Activated CD4-positive, alpha-beta T cell treated with anti-CD3 and anti-CD28 coated beads, Interleukin-2, Interleukin-4, amounts not matched to agents 100 ng/mL and 50 ng/mL, durations not matched to agents 16 hours and 8 hours (primary cell): ENCODE results near the gene RHEBL1.
A peak's percentile ranks its signal among the peaks of the same experiment; 100 is the strongest.

Experiments used
- DNase-seq: peaks from one replicate; pipeline ENCODE4 v3.0.0-alpha.2; 2020; ENCODE audit warnings: low spot score

Gene RHEBL1

DNA sequence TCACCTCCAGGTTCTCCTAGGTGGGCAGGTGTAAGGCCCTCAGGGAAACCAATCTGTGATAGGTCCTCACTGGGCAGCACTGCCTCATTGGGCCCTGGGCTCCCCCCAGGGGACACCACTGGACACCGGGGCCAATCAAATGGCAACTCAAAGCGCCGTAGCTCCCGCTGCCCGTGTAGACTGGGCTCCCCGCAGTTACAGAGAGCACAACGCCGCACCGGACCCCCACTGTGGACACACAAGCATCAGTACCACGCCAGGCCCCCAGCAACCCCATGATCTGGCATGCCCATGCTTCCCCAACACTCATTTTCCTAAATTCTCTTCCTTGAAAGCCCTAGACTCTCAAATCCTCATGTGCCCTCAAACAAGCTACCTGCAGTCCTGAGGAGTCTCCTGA lies 15.3 kb downstream of the RHEBL1 start:
- no peak for DNase-seq

DNA sequence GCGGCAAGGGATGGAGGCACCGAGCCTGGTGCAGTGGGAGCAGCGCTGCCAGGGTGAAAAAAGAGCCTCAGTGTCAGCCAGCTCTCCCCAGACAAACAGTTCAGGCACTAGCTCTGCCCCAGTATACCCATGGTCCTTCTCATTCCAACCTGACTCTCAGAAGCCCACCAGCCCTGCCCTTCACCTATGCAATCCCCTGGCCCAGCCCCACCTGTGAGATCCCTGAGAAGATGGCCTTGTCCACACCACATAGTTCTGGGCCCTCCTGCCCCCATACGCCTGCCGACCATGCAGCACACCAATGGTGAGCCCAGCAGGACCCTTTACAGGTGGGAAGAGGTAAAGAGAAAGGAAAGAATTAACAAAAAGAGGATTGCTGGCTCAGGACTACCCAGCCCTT lies 15.7 kb downstream of the RHEBL1 start:
- no peak for DNase-seq

- no peak for DNase-seq
These were observed 17.1 kb downstream of the RHEBL1 start for GRCh38 chr12:49052451-49053208.

DNA sequence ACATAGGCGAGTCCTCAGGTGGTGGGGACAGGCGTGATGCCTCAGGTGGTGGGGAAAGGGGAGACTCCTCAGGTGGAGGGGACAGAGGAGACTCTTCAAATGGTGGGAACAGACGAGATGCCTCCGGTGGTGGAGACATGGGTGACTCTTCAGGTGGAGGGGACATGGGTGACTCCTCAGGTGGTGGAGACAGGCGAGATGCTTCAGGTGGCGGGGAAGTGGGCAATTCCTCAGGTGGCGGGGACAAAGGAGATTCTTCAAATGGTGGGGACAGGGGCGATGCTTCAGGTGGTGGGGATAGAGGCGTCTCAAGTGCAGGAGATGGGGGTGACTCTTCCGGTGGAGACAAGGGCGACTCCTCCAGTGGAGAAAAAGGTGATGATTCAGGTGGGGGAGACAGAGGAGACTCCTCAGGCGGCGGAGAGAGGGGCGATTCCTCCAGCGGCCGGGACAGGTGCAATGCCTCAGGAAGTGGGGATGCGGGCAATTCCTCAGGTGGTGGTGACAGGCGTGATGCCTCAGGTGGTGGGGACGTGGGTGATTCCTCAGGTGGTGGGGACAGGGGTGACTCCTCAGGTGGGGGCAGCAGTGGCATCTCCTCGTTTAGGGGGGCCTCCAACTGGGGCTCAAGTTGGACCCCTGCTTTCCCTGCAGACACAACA lies 17.9 kb downstream of the RHEBL1 start:
- no peak for DNase-seq

DNA sequence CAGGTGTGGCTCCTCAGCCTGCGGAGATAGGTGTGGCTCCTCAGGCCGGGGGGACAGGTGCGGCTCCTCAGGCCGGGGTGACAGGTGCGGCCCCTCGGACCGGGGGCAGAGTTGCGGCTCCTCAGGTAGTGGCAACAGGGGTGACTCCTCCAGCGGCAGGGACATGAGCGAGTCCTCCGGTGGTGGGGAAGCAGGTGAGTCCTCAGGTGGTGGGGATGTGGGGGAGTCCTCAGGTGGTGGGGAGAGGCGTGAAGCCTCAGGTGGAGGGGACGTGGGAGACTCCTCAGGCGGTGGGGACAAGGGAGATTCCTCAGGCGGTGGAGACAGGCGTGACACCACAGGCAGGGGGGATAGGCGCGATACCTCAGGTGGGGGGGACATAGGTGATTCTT lies 18.4 kb downstream of the RHEBL1 start:
- no peak for DNase-seq

DNA sequence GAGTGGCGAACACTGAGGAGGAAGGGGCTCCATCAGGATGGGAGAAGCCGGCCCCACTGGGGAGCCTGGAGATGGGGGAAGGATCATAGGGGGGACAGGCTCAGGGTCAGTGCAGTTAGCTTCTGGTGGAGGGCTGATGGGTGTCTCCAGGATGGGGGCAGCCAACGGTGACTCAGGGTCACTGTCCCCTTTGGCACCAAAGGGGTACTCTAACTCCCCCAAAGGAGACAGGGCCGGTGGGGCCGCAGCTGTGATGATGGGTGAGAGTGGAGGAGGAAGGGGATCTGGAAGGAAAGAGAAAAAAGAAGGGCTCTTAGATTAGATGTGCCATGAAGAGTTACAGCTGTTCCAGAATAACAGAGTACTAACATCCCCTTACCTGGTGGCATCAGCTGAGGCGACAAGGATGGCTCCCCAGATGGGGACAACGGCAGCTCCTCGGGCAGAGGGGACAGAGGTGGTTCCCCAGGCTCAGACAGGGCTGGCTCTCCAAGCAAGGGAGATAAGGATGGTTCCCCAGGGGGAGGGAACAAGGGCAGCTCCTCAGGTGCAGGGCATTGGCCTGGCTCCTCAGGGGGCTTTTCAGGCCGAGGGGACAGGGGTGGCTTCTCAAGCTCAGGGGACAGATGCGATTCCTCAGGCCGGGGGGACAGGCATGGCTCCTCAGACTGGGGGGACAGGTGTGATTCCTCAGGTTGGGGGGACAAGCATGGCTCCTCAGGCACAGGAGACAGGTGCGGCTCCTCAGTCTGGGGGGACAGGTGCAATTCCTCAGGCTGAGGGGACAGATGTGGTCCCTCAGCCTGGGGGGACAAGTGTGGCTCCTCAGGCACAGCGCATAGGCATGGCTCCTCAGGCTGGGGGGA lies 19.0 kb downstream of the RHEBL1 start:
- DNase-seq: no peak

- no peak for DNase-seq
These were observed 20.1 kb downstream of the RHEBL1 start for GRCh38 chr12:49049566-49050224.

DNA sequence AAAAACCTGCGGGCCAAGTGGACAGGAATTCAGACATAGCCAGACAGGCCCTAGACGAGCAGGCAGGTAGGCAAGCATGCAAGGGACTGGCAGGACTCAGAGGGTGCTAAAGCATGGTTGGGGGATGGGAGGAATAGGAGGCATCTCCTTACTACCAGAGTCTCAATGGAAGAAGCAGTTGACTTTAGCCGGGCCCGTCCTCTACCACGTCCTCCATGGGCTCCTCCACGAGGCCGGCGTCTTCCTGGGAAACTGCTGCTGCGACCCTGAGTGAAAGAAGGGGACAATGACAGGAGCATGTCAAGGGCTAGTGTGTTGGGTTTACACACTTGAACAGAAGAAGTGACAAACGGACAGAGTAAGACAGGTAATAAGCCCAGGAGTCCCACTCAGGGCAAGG lies 20.8 kb downstream of the RHEBL1 start:
- DNase-seq: no peak

GRCh38 chr12:49046129-49046895 lies 23.5 kb downstream of the RHEBL1 start:
- DNase-seq: no peak

GRCh38 chr12:49044660-49045059 lies 25.1 kb downstream of the RHEBL1 start:
- DNase-seq: no peak

DNA sequence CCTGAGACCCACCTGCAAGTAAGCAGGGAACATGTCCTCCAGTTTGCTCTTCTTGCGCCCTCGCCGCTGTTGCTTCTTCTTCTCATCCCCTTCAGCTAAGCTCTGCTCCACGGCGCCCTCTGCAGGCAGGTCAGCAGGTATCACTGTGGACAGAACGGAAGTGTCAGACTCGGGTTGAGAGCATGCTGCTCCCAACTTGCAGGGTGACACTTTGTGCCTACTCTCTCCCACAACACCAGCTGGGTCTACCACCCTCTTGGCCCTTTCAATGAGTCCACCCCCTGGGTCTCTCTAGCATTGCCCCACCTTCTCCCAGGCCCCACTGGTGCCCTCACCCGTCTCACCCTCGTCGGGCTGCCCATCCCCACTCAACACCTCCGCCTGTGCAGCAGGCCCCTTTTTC lies 25.9 kb downstream of the RHEBL1 start:
- peak; percentile 81 for DNase-seq

DNA sequence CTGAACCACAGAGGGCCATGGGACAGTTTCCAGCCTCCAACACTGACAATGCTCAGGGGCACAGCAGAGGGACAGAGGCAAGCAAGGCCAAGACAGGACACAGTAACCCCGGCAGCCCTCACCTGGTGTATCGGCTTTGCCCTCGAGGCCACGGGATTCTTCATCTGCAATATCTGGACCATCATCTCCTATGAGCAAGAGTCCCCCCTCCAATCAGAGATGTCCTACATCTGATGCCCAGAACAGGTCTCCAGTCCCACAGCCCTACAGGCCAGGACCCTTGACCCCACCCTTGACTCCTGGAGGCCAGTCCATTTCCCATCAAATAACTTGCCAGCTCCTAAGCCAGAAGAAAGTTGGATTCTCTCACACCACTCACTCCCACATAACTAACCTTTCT lies 26.5 kb downstream of the RHEBL1 start:
- no peak for DNase-seq

DNA sequence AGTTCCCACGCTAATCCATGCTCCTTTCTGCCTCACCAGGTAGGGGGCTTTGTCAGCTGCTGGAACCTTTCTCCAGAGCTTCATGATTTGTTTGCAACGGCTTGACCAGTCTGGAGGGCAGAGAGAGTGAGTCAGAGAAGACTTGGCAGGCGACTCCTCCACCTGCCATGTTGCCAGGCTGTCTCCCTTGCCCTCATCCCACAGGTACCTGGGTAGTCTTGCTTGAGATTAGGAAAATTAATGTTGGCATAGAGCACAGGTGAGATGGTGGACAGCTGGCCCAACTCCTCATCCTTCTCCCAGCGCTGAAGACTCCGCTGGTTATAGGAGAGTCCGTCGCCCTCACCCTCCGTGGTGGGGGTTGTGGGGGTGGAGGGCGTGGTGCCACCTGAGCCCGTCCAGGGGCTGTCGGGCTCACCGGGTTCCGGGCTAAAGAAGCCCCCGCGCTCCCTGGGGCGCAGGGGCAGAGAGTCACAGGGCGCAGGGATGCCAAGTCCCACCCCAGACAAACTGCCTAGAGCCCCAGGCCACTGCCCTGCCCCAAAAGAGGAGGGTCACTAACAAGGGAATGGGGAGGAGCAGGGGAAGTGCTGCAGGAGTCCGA lies 27.8 kb downstream of the RHEBL1 start:
- no peak for DNase-seq

GRCh38 chr12:49041036-49041880 lies 28.5 kb downstream of the RHEBL1 start:
- no peak for DNase-seq

GRCh38 chr12:49040364-49040855 lies 29.4 kb downstream of the RHEBL1 start:
- no peak for DNase-seq

DNA sequence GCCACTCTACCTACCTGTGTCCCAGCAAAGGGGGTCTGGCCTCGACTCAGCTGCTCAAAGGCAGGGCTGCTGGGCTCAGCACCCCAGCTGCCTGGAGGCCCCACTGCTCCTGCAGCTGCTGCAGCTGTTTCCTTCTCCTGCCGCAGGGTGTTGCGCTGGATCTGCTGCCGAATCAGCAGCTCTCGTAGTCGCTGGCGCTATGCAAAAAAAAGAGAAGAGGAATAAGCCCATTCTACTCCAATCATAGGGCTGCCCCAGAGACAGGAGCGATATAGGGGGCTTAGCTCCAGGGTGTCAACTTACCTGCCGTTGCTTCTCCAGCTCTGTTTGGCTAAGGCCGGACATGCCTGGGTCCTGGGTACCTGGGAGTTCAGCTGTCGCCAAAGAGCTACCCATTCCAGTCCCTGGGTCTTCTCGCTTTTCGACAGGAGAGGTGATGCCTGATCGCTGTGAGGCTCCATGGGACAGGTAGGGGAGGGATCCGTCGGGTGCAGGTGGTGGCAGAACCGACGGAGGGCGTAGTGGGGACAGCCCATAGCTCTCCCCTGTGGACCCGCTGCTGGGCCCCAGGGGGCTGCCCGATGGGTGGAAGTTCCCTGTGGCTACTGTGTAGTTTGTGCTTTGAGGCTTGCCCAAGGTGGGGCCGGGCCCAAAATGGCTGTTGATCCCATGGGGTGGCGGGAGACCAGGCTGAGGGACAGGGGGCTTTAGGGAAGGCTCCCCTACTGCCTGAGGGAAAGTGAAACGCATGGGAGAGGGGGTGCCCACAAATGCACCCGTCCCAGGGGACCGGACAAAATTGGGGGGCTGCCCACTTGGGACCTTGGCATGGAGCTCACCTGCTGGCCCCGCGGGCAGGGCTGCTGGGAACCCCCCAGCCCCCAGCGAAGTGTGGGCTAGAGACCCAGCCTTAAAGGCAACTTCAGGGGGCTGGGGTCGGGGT lies 30.1 kb downstream of the RHEBL1 start:
- DNase-seq: no peak

GRCh38 chr12:49038291-49038955 lies 31.4 kb downstream of the RHEBL1 start:
- DNase-seq: no peak

DNA sequence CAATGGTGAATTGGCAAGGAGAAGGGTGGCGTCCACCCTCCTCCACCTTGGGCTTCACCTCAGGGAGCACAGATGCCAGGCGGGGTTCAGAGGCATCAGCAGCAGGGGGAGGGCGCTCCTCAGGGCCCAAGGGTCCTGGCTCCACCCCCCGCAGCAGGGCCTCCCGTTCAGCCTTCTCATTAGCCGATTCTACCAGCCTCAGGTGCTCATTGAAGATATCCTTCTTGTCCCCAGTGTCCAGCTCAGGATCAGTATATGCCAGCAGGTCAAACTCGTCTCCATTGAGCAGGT lies 31.9 kb downstream of the RHEBL1 start:
- DNase-seq: no peak
